Measurements from ENCODE around the gene OR7A5.

The OR7A5 gene

GRCh38 chr19:14804765-14805164 is 30.2 kb downstream of the OR7A5 start:
- Histone ChIP-seq H3K79me2 (ENCODE audit: low read length) (no peaks in the 10 kb centered on the region), H2AFZ (ENCODE audit: low read length) (no peak overlapping the region), H3K27ac (ENCODE audit: low read length) (no peak overlapping the region), H3K9ac (ENCODE audit: low read length) (no peak overlapping the region), H3K4me3 (ENCODE audit: low read length) (no peak overlapping the region), H4K20me1 (ENCODE audit: insufficient read depth, low read length) (no peaks in the 10 kb centered on the region), H3K36me3 (replicated peaks; ENCODE audit: insufficient read depth, low read length) (no peaks in the 10 kb centered on the region), H3K9me3 (replicated peaks; ENCODE audit: insufficient read depth, low read length) (no peaks in the 10 kb centered on the region), H3K9me2 (replicated peaks; ENCODE audit: insufficient read depth, low read length) (no peaks in the 10 kb centered on the region), H3K4me1 (ENCODE audit: low read length) (no peaks in the 10 kb centered on the region), H3F3A (ENCODE audit: insufficient read depth, low read length) (no peaks in the 10 kb centered on the region), H3K27me3 (replicated peaks; ENCODE audit: insufficient read depth, low read length) (peaks cover 70% of the 10 kb centered on the region), H3K4me2 (ENCODE audit: low read depth, low read length) (no peak overlapping the region)
- no peak for TF ChIP-seq CTCF (IDR thresholded peaks at IDR 0.05; ENCODE audit: low read length)
- no peak for DNase-seq

- no peak overlapping the region for H3K4me2 ChIP-seq (ENCODE audit: low read depth, low read length)
- TF ChIP-seq CTCF (IDR thresholded peaks at IDR 0.05; ENCODE audit: low read length), result no peak
- TF ChIP-seq EZH2 (optimal IDR thresholded peaks at IDR 0.05; ENCODE audit: low read depth, low read length), result no peak
- no peak for TF ChIP-seq EZH2phosphoT487 (IDR thresholded peaks at IDR 0.05; ENCODE audit: low read length)
- peaks cover 81% of the 10 kb centered on the region for H3K27me3 ChIP-seq (replicated peaks; ENCODE audit: insufficient read depth, low read length)
- H3K9me3 ChIP-seq (replicated peaks; ENCODE audit: insufficient read depth, low read length), result no peaks in the 10 kb centered on the region
- H4K20me1 ChIP-seq (ENCODE audit: insufficient read depth, low read length), result no peaks in the 10 kb centered on the region
- H3K36me3 ChIP-seq (replicated peaks; ENCODE audit: insufficient read depth, low read length), result no peaks in the 10 kb centered on the region
- DNase-seq, result no peak
- H3K4me3 ChIP-seq (ENCODE audit: low read length), result no peak overlapping the region
- no peaks in the 10 kb centered on the region for H3F3A ChIP-seq (ENCODE audit: insufficient read depth, low read length)
- H3K4me1 ChIP-seq (ENCODE audit: low read length), result no peaks in the 10 kb centered on the region
- no peak overlapping the region for H2AFZ ChIP-seq (ENCODE audit: low read length)
- no peak overlapping the region for H3K27ac ChIP-seq (ENCODE audit: low read length)
- H3K9ac ChIP-seq (ENCODE audit: low read length), result no peak overlapping the region
- no peaks in the 10 kb centered on the region for H3K79me2 ChIP-seq (ENCODE audit: low read length)
- H3K9me2 ChIP-seq (replicated peaks; ENCODE audit: insufficient read depth, low read length), result no peaks in the 10 kb centered on the region
These were observed 36.2 kb downstream of the OR7A5 start for GRCh38 chr19:14798760-14799159.

GRCh38 chr19:14796021-14796420 is 39.0 kb downstream of the OR7A5 start:
- Histone ChIP-seq H3K36me3 (replicated peaks; ENCODE audit: insufficient read depth, low read length) (no peaks in the 10 kb centered on the region), H3F3A (ENCODE audit: insufficient read depth, low read length) (no peaks in the 10 kb centered on the region), H3K4me3 (ENCODE audit: low read length) (no peak overlapping the region), H3K9ac (ENCODE audit: low read length) (no peak overlapping the region), H3K27me3 (replicated peaks; ENCODE audit: insufficient read depth, low read length) (peaks cover 87% of the 10 kb centered on the region), H3K4me2 (ENCODE audit: low read depth, low read length) (no peak overlapping the region), H4K20me1 (ENCODE audit: insufficient read depth, low read length) (no peaks in the 10 kb centered on the region), H3K9me3 (replicated peaks; ENCODE audit: insufficient read depth, low read length) (no peaks in the 10 kb centered on the region), H3K79me2 (ENCODE audit: low read length) (no peaks in the 10 kb centered on the region), H3K9me2 (replicated peaks; ENCODE audit: insufficient read depth, low read length) (no peaks in the 10 kb centered on the region), H3K4me1 (ENCODE audit: low read length) (no peaks in the 10 kb centered on the region), H2AFZ (ENCODE audit: low read length) (no peak overlapping the region), H3K27ac (ENCODE audit: low read length) (no peak overlapping the region)
- DNase-seq, result no peak
- TF ChIP-seq CTCF (IDR thresholded peaks at IDR 0.05; ENCODE audit: low read length) (no peak), EZH2 (optimal IDR thresholded peaks at IDR 0.05; ENCODE audit: low read depth, low read length) (no peak), EZH2phosphoT487 (IDR thresholded peaks at IDR 0.05; ENCODE audit: low read length) (no peak)

All from MM.1S (cell line).